Breast epithelium (tissue), 4 donors: Measurements from ENCODE around the gene UNC45A. TPM values are rescaled to one million over a fixed set of nuclear protein-coding genes. Genes with fewer than 3 reads are reported as not detected.

Experiments used
- DNase-seq, 2 donors: peaks; one replicate each; pipeline ENCODE4 v3.0.0-alpha.2; 2019; ENCODE audit warnings: low spot score in 2 of 2
- H3K27ac ChIP-seq, 2 donors: fragments of 200-600 bp; sonication (generic) in 1 of 2; one replicate each; pipeline ENCODE4 v1.5.1; 2016 to 2019; ENCODE audit warnings: mild to moderate bottlenecking in 1 of 2
- H3K27me3 ChIP-seq, 2 donors: fragments of 200-600 bp; sonication (generic) in 1 of 2; one replicate each; pipeline versions ENCODE4 v1.5.1 to v1.6.0; 2017 to 2019; ENCODE audit warnings: control low read depth in 1 of 2, mild to moderate bottlenecking in 1 of 2
- H3K36me3 ChIP-seq: fragments of 200-600 bp; one replicate; pipeline ENCODE4 v1.5.1; 2019
- H3K4me1 ChIP-seq, 2 donors: fragments of 200-600 bp; sonication (generic); one replicate each; pipeline ENCODE4 v1.5.1; 2016 to 2019; ENCODE audit warnings: control low read depth in 1 of 2
- H3K4me3 ChIP-seq, 3 donors: fragments of 200-600 bp; sonication (generic); 1 replicate in 2 of 3; 2 replicates in 1 of 3; pipeline ENCODE4 v1.5.1; 2016 to 2019; ENCODE audit warnings: mild to moderate bottlenecking in 3 of 3, moderate library complexity in 2 of 3
- H3K9me3 ChIP-seq, 2 donors: fragments of 200-600 bp; sonication (generic) in 1 of 2; one replicate each; pipeline ENCODE4 v1.5.1; 2016 to 2019; ENCODE audit warnings: control low read depth in 1 of 2
- CTCF ChIP-seq, 3 donors: fragments of 450-650 bp; IDR thresholded peaks; one replicate each; pipeline ENCODE4 v1.5.1; 2016 to 2017; ENCODE audit warnings: antibody characterized with exemption in 3 of 3, mild to moderate bottlenecking in 3 of 3, moderate library complexity in 3 of 3
- POLR2A ChIP-seq: fragments of 450-650 bp; IDR thresholded peaks from one replicate; pipeline ENCODE4 v1.6.1; 2016; ENCODE audit warnings: antibody characterized with exemption, mild to moderate bottlenecking, moderate library complexity
- POLR2AphosphoS5 ChIP-seq, 3 donors: sonication (generic); formaldehyde crosslinking; IDR thresholded peaks; one replicate each; pipeline ENCODE4 v1.6.1; 2017; ENCODE audit warnings: antibody characterized with exemption in 3 of 3
- intact Hi-C: fragments of 100-400 bp; cut with DNase I; formaldehyde crosslinking; loops from one replicate; pipeline ENCODE4 v1.15.1; 2023; ENCODE audit warnings: low total_unique reads
- total RNA-seq, 3 donors: library from RNA; depleted of rRNA; stranded (reverse); fragments of >200 nt; gene quantifications; one replicate each; pipeline ENCODE4 v1.1.0, GENCODE V29; 2016

The UNC45A gene
- total RNA-seq, 3 donors from 2014 or later: 52.4 to 65.0 (median 59.8) TPM

- Histone ChIP-seq H3K27me3 (no peaks in the 10 kb centered on the region), H3K9me3 (no peaks in the 10 kb centered on the region), H3K4me1 (no peaks in the 10 kb centered on the region), H3K4me3 (no peak overlapping the region), H3K27ac (no peak overlapping the region), H3K36me3 (peaks cover 15% of the 10 kb centered on the region)
- no peak for TF ChIP-seq POLR2AphosphoS5 (IDR thresholded peaks at IDR 0.05)
- TF ChIP-seq CTCF (IDR thresholded peaks at IDR 0.05): no peak
- no peak for TF ChIP-seq POLR2A
- intact Hi-C loops: no loop called here
- no peak for DNase-seq
Measured at GRCh38 chr15:90946538-90946937, 11.5 kb downstream of the UNC45A start.

- Histone ChIP-seq H3K4me1 (no peaks in the 10 kb centered on the region), H3K4me3 (no peak overlapping the region), H3K36me3 (peaks cover 15% of the 10 kb centered on the region), H3K27ac (no peak overlapping the region), H3K9me3 (no peaks in the 10 kb centered on the region), H3K27me3 (no peaks in the 10 kb centered on the region)
- no peak for TF ChIP-seq POLR2A
- no peak for TF ChIP-seq POLR2AphosphoS5 (IDR thresholded peaks at IDR 0.05)
- no peak for TF ChIP-seq CTCF (IDR thresholded peaks at IDR 0.05)
- intact Hi-C loops: no loop called here
- no peak for DNase-seq
Measured at GRCh38 chr15:90946941-90947576, 12.0 kb downstream of the UNC45A start.

GRCh38 chr15:90947577-90948357 lies 12.7 kb downstream of the UNC45A start:
- Histone ChIP-seq H3K4me3 (no peak overlapping the region), H3K4me1 (no peaks in the 10 kb centered on the region), H3K27ac (no peak overlapping the region), H3K27me3 (no peaks in the 10 kb centered on the region), H3K36me3 (peaks cover 9% of the 10 kb centered on the region), H3K9me3 (no peaks in the 10 kb centered on the region)
- no peak for DNase-seq
- TF ChIP-seq POLR2A (no peak), CTCF (IDR thresholded peaks at IDR 0.05) (no peak), POLR2AphosphoS5 (IDR thresholded peaks at IDR 0.05) (no peak)
- intact Hi-C loops: no loop called here

- Histone ChIP-seq H3K27me3 (no peaks in the 10 kb centered on the region), H3K4me3 (no peak overlapping the region), H3K27ac (no peak overlapping the region), H3K36me3 (peaks cover 11% of the 10 kb centered on the region), H3K4me1 (no peaks in the 10 kb centered on the region), H3K9me3 (no peaks in the 10 kb centered on the region)
- TF ChIP-seq CTCF (IDR thresholded peaks at IDR 0.05) (no peak), POLR2AphosphoS5 (IDR thresholded peaks at IDR 0.05) (no peak), POLR2A (no peak)
- intact Hi-C loops: no loop called here
- no peak for DNase-seq
Measured at GRCh38 chr15:90948506-90948905, 13.4 kb downstream of the UNC45A start.

GRCh38 chr15:90949979-90950675 lies 15.0 kb downstream of the UNC45A start:
- peaks cover 13% of the 10 kb centered on the region for H3K36me3 ChIP-seq
- H3K4me3 ChIP-seq: no peak overlapping the region
- no peak for DNase-seq
- intact Hi-C loops: no loop called here
- no peaks in the 10 kb centered on the region for H3K4me1 ChIP-seq
- no peaks in the 10 kb centered on the region for H3K9me3 ChIP-seq
- H3K27ac ChIP-seq: no peak overlapping the region
- H3K27me3 ChIP-seq: no peaks in the 10 kb centered on the region
- TF ChIP-seq CTCF (IDR thresholded peaks at IDR 0.05) (no peak), POLR2AphosphoS5 (IDR thresholded peaks at IDR 0.05) (no peak), POLR2A (no peak)
